K562 (cell line): ENCODE results near the gene CDKN1C. TPM values are rescaled to one million over a fixed set of nuclear protein-coding genes. Genes with fewer than 3 reads are reported as not detected.

ENCODE experiments used
- ATAC-seq: fragments of 200-7000 bp; cut with Tn5 transposase; 3 replicates; pipeline ENCODE4 v1.9.1; 2020; ENCODE audit warnings: moderate library complexity
- BruUV-seq: library from RNA; stranded (reverse); fragments of 400-500 nt; replicated peaks from 2 replicates; lab custom pipeline; 2021; lab: Mats Ljungman, UMichigan
- CTCF ChIA-PET: fragments of 300-600 bp; formaldehyde crosslinking; extraction: SDS; loops from one replicate; lab custom pipeline; 2021; ENCODE audit warnings: low intra/inter-chr PET ratio; lab: Yijun Ruan, JAX
- POLR2A ChIA-PET: fragments of 300-600, 350-650 bp; sonication (Branson Sonifier 250); formaldehyde crosslinking; extraction: SDS; loops from one replicate; lab custom pipeline; 2021; ENCODE audit warnings: antibody characterized with exemption, inconsistent platforms; lab: Yijun Ruan, JAX
- DNase-seq, 4 experiments: peaks; one replicate each; pipeline versions ENCODE4 v3.0.0 to v3.0.0-alpha.2; 2011 to 2018; ENCODE audit warnings: low spot score in 3 of 4, mixed read lengths in 3 of 4; ENCODE audit errors: extremely low read depth in 1 of 4
- FAIRE-seq: peaks from 2 replicates; lab custom pipeline; 2011; peaks lifted over from hg19 to GRCh38; lab: Jason Lieb, UNC
- H2AFZ ChIP-seq: 2 replicates; pipeline ENCODE4 v1.6.0; 2011; ENCODE audit warnings: low read depth, low read length, control low read depth, inconsistent platforms
- H3K27ac ChIP-seq: fragments of 200-600 bp; 3 replicates; pipeline ENCODE4 v1.8.0; 2011; ENCODE audit warnings: low read depth, mild to moderate bottlenecking, control low read depth, inconsistent platforms, low read length, moderate library complexity, mixed read lengths; ENCODE audit errors: extremely low read depth
- H3K27me3 ChIP-seq, 2 experiments: fragments of 300-600 bp in 1 of 2; 2 replicates in 1 of 2; 3 replicates in 1 of 2; pipeline versions ENCODE4 v1.6.0 to v1.8.0; 2011; ENCODE audit warnings: inconsistent platforms in 2 of 2, low read length in 2 of 2, mild to moderate bottlenecking in 1 of 2, mixed read lengths in 1 of 2, moderate library complexity in 1 of 2; ENCODE audit not compliant: control insufficient read depth in 2 of 2, insufficient read depth in 2 of 2
- H3K36me3 ChIP-seq: fragments of 300-600 bp; 3 replicates; pipeline ENCODE4 v1.8.0; 2011; ENCODE audit warnings: mild to moderate bottlenecking, low read length, inconsistent platforms; ENCODE audit not compliant: control insufficient read depth, insufficient read depth
- H3K4me1 ChIP-seq, 2 experiments: fragments of 200-600 bp in 1 of 2; replicated peaks in 1 of 2; 2 replicates in 1 of 2; 3 replicates in 1 of 2; pipeline versions ENCODE4 v1.5.1 to v1.8.0; 2011; ENCODE audit warnings: inconsistent platforms in 2 of 2, low read length in 2 of 2, mild to moderate bottlenecking in 1 of 2, mixed read lengths in 1 of 2, moderate library complexity in 1 of 2; ENCODE audit not compliant: control insufficient read depth in 2 of 2, insufficient read depth in 2 of 2
- H3K4me2 ChIP-seq: 2 replicates; pipeline ENCODE4 v1.6.1; 2011; ENCODE audit warnings: low read length, control low read depth, inconsistent platforms, mixed read lengths; ENCODE audit not compliant: insufficient read depth
- H3K4me3 ChIP-seq: fragments of 200-600 bp; sonication (generic), shearing (Covaris generic); 2 replicates; pipeline ENCODE4 v1.5.1; 2016; ENCODE audit warnings: control low read depth, inconsistent platforms
- H3K79me2 ChIP-seq: fragments of 200-600 bp; 3 replicates; pipeline ENCODE4 v1.8.0; 2011; ENCODE audit warnings: low read length, inconsistent platforms; ENCODE audit not compliant: control insufficient read depth, insufficient read depth
- H3K9ac ChIP-seq, 2 experiments: 2 replicates each; pipeline versions ENCODE4 v1.6.0 to v1.6.1; 2011; ENCODE audit warnings: low read depth in 2 of 2, low read length in 2 of 2, control low read depth in 1 of 2, inconsistent platforms in 1 of 2, mild to moderate bottlenecking in 1 of 2, mixed read lengths in 1 of 2; ENCODE audit not compliant: insufficient read depth in 1 of 2
- H3K9me1 ChIP-seq: one replicate; pipeline ENCODE4 v1.6.0; 2011; ENCODE audit warnings: inconsistent platforms, mild to moderate bottlenecking, low read length, moderate library complexity; ENCODE audit not compliant: control insufficient read depth, insufficient read depth
- H3K9me3 ChIP-seq: replicated peaks from 2 replicates; pipeline ENCODE4 v1.5.1; 2011; ENCODE audit warnings: low read depth, low read length, inconsistent platforms; ENCODE audit not compliant: control insufficient read depth, insufficient read depth
- H4K20me1 ChIP-seq: replicated peaks from 2 replicates; pipeline ENCODE4 v1.6.1; 2011; ENCODE audit warnings: low read length, inconsistent platforms, mixed read lengths; ENCODE audit not compliant: control insufficient read depth, insufficient read depth
- POLR2G ChIP-seq: fragments of 200-400 bp; formaldehyde crosslinking; IDR thresholded peaks from 2 replicates; pipeline ENCODE4 v1.6.1; 2017; ENCODE audit warnings: low read depth, mild to moderate bottlenecking, antibody characterized with exemption, low read length, moderate library complexity
- ZNF12 ChIP-seq: sonication (generic); formaldehyde crosslinking; IDR thresholded peaks from 2 replicates; pipeline ENCODE4 v1.4.0; 2020; ENCODE audit warnings: mild to moderate bottlenecking, missing genetic modification reagents
- WGBS: fragments of 100-300 bp; shearing (Covaris generic); methylation state at CpG from one replicate; pipeline ENCODE4 v1.1.6; 2016; ENCODE audit warnings: low coverage, mixed read lengths; ENCODE audit not compliant: insufficient coverage; ENCODE audit errors: missing lambda C conversion rate; 5-methylcytosine and 5-hydroxymethylcytosine counted together
- in situ Hi-C: fragments of 300-500 bp; cut with MboI; formaldehyde crosslinking; loops from 4 replicates; pipeline ENCODE4 v1.15.0; 2018; ENCODE audit warnings: inconsistent platforms, mixed read lengths
- intact Hi-C: fragments of 100-400 bp; cut with micrococcal nuclease; formaldehyde crosslinking; loops from 2 replicates; pipeline ENCODE4 v1.14.2; 2022
- polyA plus RNA-seq, 8 experiments: library from polyadenylated mRNA; depleted of rRNA in 4 of 8; stranded (reverse) in 5 of 8; unstranded in 3 of 8; fragments of >200 nt; fragmentation: Nextera tagmentation in 2 of 8; fragmentation: Illumina TruSeq in 1 of 8; extraction: Ambion mirVana in 2 of 8; extraction: Trizol in 1 of 8; gene quantifications; 2 replicates each; pipeline versions ENCODE4 v1.2.1 to v1.2.3, GENCODE V29; 2011 to 2014; ENCODE audit warnings: inconsistent platforms in 1 of 8, missing spikeins in 1 of 8
- total RNA-seq, 7 experiments: library from RNA; depleted of rRNA in 6 of 7; stranded (reverse); fragments of >200 nt in 6 of 7; fragmentation: Illumina TruSeq in 2 of 7; extraction: Trizol in 2 of 7; gene quantifications; 2 replicates each; pipeline versions ENCODE4 v1.2.1 to v1.2.3, GENCODE V29; 2011 to 2021; ENCODE audit warnings: low replicate concordance in 1 of 7
- TF ChIP-seq, protein P1 (sequence below): fragments of 250-450 bp; sonication (Bioruptor Pico); IDR thresholded peaks from 2 replicates; pipeline ENCODE4 v1.5.0; 2020; ENCODE audit warnings: mild to moderate bottlenecking, borderline replicate concordance
- TF ChIP-seq, protein P2 (sequence below): sonication (generic); formaldehyde crosslinking; IDR thresholded peaks from 2 replicates; pipeline ENCODE4 v1.8.0; 2022; ENCODE audit warnings: mild to moderate bottlenecking, missing genetic modification reagents

Gene CDKN1C
- total and polyA plus RNA-seq, 9 of the 15 experiments (the other 6 are each of a cell fraction or from before 2014, with no cell fraction given) = 2.8 to 21.1 (median 9.3) TPM

DNA sequence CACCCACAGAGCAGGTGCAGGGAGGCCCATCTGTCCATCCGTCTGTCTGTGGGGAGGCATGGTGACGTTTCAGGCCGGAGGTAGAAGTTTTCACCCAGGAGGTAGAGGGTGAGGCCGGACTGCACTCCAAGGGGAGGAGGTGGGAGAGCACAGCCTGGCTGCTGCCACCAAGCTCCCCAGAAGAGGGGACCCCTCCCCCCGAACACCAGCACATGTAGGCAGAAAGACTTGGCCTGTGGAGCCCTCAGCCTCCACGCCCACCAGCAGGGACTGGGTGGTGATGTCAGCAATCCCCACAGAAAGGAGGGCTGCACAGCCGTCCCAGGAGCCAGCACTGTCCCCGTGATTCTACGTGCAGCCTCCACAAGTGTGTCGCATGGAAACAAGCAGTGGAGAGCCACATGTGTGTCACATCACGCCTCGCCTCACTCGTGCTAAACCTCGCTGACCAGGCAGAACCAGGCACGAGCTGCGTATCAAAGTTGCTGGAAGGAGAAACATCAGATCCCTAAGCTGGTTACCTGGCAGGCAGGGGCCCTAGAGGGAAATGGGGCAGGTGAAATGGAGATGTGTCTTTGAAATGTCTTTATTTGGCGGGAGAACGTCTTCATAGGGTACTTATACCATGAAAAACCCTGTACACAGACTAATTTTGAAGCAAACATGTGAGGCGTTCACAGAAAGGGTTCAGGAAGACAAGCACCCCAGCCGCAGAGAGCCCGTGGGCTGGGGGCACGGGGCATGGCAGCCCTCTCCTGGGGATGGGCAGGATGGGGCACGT is 49.1 kb downstream of the CDKN1C start (continued):
- TF ChIP-seq ZNF12 (CRISPR knock-in tag) = no peak
- TF ChIP-seq, protein P1, sequence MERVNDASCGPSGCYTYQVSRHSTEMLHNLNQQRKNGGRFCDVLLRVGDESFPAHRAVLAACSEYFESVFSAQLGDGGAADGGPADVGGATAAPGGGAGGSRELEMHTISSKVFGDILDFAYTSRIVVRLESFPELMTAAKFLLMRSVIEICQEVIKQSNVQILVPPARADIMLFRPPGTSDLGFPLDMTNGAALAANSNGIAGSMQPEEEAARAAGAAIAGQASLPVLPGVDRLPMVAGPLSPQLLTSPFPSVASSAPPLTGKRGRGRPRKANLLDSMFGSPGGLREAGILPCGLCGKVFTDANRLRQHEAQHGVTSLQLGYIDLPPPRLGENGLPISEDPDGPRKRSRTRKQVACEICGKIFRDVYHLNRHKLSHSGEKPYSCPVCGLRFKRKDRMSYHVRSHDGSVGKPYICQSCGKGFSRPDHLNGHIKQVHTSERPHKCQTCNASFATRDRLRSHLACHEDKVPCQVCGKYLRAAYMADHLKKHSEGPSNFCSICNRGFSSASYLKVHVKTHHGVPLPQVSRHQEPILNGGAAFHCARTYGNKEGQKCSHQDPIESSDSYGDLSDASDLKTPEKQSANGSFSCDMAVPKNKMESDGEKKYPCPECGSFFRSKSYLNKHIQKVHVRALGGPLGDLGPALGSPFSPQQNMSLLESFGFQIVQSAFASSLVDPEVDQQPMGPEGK (CRISPR knock-in tag) = no peak
- TF ChIP-seq, protein P2, sequence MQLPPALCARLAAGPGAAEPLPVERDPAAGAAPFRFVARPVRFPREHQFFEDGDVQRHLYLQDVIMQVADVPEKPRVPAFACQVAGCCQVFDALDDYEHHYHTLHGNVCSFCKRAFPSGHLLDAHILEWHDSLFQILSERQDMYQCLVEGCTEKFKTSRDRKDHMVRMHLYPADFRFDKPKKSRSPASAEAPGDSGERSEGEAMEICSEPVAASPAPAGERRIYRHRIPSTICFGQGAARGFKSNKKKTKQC (CRISPR knock-in tag) = no peak
- TF ChIP-seq, all 486 proteins: peak for 4

DNA sequence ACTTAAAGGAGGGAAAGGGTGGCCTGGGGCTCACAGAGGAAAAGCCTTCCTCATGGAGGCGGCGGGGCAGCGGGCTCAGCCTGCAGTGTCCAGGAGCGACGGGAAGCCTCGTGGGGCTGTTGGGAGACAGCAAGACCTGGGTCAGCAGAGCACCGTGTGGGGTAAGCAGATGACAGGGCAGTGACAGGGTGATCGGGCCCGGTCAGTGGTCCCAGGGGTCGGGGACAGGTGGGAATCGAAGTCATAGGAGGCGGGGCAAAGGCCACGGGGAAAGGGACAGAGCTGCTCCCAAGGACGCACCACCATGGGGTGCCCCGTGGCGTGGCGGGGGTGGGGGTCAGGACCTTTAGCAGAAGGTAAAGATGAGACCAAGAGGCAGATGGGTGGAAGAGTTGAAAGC is 49.8 kb downstream of the CDKN1C start:
- in situ Hi-C loops (no loop called here), intact Hi-C loops (no loop called here)
- DNase-seq (no peak), ATAC-seq (no peak), FAIRE-seq (no peak)
- Histone ChIP-seq H3K79me2 (no peaks in the 10 kb centered on the region), H3K4me3 (no peak overlapping the region), H3K4me2 (no peak overlapping the region), H3K27ac (no peak overlapping the region), H3K4me1 (peaks cover 10 to 79% of the 10 kb centered on the region in 2 experiments), H3K9me3 (no peaks in the 10 kb centered on the region), H3K9ac (no peak overlapping the region), H4K20me1 (no peaks in the 10 kb centered on the region), H3K27me3 (peaks cover 0 to 13% of the 10 kb centered on the region in 2 experiments; a peak in 1 of 5 replicates), H3K36me3 (no peaks in the 10 kb centered on the region), H2AFZ (no peak overlapping the region), H3K9me1 (no peaks in the 10 kb centered on the region)
- no TSS peak for BruUV-seq
- TF ChIP-seq POLR2G = no peak
- ChIA-PET CTCF (no interaction called here), POLR2A (no interaction called here)
- 39% methylated on average over 15 of the region's 17 CpGs for WGBS
